GM18519 (cell line): Measurements from ENCODE around the gene ACBD6.

Experiments used
- ATAC-seq: cut with Tn5 transposase; IDR thresholded peaks from one replicate; pipeline ENCODE4 v1.9.1; 2021; ENCODE audit warnings: mild to moderate bottlenecking, moderate library complexity; ENCODE audit not compliant: unreplicated experiment, low FRiP score

ACBD6 gene

DNA sequence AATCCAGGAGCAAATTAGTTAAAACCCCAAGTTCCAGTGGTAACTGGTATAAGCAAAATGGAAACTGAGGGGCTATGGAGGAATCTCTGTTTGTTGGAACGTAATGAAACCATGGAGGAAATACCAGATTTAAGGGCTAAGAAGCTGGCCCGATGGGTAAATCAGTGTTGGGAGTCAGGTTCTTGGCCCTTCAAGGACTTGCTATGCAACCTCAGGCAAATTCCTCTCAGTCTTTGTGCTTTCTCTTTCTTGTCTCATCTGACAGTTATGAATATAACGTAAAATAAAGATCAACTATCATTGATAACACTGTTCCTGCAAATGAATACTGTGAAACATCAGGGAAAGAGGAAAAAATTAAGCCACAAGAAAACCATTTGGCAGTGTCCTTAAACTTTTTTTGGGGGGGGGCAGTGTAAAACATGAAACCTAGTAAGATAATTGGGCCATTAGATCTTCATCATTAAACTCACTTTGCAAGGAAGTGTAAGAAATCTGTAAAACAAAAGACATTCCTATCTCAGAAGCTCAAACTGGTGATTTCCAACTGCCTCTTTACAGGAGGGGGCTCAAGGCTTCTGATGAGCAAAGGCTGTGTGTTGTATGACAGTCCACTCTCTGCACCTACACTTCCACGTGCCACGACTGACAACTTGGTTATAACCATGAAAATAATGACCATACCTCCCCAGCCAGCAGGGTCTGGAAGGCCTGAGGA lies 224.7 kb downstream of the ACBD6 start:
- no peak for ATAC-seq

DNA sequence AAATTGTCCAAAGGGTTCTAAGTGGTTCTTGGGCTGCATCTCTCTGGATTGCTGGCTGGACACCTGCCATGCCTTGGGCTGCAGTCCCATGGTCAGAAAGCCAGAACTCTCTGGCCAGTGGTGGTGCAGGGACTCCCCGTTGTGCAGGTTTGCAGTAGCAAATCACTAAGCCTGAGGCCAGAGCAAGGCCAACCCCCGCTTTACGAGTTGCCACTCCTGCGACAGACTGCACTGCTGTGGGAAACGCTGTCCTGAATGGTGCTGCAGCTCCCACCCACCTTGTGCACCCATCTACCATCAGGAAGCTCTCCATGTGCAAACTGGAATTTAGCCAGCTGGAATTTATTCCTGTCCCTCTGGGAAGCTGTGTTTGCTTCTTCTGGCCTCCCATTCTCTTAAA lies 226.7 kb downstream of the ACBD6 start:
- ATAC-seq: no peak

DNA sequence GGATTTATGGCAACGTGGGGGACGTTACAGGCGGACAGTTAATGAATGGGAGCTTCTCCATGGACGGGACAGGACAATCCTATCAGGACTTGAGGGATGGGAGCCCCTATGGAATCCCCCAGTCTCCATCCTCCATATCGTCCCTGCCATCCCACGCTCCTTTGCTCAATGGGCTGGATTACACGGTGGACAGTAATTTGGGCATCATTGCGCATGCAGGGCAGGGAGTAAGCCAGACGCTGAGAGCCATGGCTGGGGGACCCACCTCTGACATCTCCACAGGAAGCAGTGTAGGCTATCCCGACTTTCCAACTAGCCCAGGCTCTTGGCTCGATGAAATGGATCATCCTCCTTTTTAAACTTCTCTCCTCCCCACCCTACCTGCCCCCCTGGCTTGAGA lies 228.2 kb downstream of the ACBD6 start:
- ATAC-seq: no peak

DNA sequence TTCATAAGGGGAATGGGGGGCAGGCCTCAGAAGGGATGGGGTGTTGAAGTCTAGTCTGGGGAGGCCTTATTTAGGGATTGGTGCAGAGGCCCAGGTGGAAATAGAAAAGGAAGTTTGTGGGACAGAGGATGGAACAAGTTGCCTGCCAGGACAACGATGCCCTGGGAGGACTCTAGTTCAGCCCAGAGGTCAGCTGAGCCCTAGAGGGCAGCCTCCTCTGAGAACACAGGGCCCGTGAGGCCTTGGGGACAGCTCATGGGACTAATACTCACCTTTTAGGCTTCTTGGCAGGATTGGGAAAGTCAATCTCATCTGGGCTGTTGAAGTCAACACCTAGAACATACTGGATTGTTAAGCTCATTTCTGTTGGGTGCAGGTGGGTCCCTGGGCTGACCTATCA lies 229.3 kb downstream of the ACBD6 start:
- no peak for ATAC-seq

DNA sequence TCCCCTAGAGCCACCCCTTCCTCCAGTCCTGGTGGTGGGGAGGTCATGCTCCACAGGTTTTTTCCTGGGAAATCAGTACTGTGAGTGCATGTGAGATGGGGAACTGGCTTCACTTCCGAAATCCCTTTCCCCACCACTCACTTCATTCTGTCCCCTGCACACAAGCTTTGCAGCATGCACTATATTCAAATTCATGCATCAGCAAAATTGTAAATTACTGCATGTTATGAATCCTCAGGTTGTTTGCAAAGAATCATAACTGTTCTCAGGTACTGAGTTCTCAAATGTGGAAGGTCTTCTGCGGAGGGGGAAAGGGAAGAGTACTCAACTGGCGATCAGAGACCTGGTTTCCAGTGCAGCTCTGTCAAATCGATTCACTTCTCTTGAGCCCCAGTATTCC lies 230.0 kb downstream of the ACBD6 start:
- ATAC-seq: no peak

DNA sequence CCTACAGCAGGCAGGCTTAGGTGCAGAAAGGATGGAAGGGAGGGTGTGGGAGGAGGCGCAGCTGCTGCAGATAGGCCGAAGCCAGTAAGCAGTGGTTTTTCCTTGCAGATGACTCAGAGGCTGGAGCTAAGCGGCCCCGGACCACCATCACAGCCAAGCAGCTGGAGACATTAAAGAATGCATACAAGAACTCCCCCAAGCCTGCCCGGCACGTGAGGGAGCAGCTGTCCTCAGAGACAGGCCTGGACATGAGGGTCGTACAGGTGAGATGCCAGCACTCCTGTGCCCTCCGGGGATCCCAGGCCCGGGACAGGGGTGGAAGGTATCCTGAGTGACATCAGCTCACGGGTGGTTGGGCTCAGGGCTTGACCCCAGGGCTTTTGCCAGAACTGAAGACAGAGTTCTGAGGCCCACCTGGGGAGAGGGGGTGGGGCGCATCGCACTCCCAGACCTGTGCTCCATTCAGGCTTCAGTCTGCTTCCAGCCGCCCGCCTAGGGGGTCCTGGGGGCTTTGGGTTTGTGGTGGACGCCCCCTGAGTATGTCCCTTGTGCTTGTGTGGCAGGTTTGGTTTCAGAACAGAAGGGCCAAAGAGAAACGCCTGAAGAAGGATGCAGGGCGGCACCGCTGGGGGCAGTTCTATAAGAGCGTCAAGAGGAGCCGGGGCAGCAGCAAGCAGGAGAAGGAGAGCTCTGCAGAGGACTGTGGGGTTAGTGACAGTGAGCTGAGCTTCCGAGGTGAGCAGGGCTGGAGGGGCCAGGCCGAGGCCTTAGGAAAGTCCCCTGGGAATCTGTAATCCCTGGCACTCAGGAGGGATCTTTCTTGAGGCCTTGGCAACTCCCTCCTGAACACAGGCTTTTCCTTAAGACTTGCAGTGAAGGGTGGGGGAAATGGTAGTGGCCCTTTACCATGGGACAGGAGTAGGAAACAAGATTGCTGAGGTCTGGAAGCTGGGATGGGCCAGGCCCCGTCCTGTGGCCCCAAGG lies 230.8 kb downstream of the ACBD6 start:
- ATAC-seq: no peak

DNA sequence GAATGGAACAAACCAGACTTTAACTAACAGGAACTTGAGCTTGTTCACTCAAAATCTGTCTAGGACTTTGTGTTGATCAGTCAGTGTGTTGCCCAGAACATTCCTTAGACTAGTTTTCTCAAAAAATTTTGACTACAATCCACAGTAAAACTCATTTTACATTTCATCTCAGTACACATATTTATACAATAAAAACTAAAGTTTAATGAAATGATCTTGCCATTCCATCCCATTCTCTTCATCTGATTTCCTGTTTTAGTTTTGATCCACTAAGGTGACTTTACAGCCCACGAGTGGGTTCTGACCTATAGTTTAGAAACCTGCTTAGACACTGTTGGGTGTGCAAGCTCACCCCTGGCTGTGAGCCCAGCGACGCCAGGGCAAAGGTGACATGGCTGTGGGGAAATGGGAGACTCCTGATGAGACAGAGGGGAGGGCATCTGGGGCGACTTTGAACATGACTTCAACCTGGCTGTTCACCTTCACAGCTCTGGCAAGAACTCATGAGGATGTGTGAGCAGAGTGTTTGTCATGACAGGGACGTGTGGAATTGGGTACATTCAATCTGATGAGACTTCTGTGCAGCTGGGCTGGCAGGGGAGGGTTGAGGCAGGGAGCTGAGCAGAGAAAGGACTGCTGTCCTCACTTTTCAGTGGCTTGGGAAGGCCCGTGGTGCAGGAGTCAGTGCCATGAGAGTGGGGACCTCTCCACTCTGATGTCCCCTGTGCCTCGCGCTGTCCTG lies 231.7 kb downstream of the ACBD6 start:
- no peak for ATAC-seq

DNA sequence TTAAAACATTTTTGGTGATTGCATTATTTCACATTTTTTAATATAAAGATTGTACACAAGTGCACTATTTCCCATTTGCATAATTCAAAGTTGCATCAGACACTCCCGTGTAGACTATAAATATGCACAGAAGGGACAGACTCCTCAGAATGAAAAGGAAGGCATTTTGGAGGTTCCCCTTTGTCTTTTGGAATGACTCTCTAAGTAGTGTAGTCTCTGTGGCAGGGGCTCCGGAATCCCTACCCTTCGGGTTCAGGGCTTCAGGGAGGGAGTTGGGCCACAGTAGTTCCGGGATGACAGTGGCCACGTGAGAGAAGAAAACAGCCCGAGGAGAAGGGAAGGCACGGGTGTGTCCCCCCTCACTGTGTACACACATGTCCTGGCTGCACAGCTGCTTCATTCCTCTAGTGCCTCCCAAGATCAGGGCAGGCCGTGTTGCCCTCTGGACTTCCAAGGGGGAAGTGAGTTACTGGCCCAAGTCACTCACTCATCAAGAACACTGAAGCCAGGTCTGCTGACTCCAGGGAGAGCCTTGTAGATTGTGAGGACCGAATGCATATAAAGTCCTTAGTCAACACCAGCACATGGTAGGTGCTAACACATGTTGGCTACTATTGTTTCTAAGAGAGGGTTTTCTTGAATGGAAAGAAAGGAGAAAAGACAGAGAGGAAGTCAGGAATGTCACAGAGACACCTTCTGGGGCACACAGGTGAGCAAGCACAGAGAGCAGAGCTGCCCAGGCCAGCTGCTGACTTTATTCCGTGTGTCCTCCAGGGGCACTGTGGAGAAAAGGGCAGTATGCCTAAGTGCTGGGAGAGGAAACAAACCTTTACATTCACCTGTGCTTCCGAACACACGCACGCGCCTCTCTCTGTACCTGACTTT lies 232.5 kb downstream of the ACBD6 start:
- no peak for ATAC-seq

DNA sequence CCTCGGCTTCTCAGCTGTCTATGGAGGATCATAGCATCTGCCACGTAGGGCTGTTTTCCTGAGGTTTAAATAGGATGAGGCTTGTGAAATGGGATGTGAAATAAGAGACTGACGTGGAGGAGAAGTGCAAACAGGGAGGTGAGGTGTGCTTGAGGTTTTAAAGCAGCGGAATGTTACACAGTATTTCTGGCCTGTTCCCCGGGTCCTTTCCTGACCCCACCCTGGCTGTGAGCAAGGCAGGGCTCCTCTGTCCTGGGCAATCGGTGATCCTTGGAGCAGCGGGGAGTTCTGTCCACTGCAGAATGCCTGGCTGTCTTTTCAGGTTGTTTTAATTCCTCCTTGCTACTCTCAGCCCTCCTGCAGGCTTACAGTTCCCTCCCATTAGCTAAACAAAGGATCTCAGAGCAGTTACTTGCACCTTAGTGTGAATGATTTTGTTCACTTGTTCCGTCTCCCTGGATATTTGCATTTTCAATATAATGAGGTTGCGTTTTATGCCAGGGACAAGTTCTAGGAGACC lies 233.8 kb downstream of the ACBD6 start:
- ATAC-seq: no peak

DNA sequence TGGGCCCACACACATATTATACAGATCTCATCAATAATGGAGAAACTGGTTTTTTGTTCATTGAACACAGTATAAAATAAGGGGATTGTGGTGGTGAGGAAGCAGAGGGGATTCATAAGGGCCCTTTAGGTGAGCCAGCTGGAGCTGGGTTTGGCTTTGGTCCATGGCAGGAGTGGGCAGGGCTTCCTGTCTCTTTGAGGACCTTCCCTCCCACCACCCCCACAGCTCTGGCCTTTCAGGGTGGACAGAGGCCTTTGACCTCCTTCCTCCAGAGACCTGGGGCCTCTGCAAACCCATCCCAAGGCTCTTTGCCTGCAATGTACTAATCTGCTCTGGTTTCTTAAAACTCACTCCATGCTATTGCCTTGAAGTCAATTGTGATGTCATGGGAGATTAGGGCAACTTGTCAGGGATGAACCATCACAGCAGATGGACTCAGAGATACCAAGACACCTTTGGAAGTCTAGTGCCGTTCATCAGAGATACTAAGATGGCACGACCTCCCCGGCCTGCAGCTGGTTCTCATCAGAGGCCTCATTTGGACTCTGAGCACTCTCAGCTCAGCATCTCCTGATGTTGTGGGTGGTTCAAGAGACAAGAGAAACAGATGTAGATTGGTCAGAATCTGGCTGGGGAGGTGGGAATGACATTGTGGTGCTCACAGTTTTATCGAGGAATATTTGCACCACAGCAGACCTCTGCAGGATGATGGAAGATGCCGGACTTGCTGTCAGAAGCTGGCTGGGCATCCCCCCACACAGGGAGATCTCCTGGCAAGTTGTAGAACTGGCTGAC lies 234.4 kb downstream of the ACBD6 start:
- no peak for ATAC-seq

DNA sequence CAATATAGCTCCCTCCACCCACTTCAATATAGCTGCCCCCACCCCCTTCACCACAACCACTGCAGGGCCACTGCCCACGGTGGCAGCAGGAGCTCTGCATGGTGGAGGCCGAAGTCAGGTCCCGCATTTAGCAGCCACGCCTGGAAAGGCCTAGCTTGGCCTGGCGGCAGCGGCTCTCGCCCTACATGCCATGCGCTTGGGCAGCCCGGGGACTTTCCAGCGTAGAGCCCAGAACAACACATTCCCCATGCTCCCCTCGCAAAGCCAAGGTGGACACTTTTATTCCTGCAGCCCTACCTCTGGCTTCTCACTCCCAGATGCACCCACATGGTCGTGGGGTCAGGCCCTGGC lies 235.2 kb downstream of the ACBD6 start:
- no peak for ATAC-seq

DNA sequence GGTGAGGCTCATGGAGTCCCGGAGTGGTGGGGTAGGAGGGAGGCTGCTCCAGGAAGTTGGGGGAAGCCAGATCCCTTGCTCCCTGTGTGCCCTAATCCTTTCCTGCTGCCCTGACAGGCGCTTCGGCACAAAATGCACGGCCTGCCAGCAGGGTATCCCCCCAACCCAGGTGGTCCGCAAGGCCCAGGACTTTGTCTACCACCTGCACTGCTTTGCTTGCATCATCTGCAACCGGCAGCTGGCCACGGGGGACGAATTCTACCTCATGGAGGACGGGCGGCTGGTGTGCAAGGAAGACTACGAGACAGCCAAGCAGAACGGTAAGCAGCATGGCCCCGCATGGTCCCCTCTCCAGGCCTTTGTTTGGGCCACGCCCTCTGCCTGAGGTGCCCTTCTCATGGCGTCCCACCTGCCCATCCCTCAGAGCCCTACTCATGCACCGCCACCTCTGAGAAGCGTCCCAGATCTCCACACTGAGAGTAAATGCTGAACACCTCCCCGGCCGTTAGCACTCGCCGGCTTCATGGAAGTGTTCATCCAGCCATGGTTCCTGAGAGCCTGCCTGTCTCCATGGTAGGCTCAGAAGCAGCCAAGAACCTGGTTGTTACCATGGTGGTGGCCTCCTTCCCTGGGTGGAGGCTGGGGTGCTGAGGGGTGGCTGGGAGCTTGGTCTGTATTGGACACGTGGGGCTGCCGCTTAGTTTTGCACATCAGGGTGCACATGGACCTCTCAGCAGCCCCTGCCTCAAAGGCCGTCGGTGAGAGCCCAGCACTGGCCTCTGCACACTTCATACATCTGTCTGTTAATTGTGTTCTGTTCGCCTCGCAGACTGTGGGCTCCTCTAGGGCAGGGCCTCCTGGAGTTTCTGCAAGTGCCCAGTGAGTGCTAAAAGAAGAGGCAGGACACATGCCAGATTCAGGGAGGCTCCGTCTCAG lies 235.8 kb downstream of the ACBD6 start:
- ATAC-seq: no peak

DNA sequence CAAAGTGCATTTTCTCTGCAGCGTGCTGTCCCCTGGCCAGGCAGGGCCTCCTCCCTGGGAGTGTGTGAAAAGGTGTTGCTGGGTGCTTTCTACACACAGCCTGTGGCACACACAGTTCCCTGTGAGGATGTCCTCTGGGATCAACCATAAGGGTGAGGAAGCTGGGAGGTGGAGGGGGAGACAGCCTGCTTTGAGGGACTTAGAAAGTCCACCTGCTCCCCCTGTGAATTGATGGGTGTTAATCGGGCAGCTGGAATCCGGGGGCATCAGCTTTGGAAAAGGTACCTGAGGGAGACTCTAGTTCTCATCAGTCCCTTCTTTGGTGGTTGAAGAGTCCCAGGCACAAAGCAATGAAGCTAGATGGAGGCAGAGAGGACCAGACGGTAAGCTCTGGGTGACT lies 236.5 kb downstream of the ACBD6 start:
- no peak for ATAC-seq

DNA sequence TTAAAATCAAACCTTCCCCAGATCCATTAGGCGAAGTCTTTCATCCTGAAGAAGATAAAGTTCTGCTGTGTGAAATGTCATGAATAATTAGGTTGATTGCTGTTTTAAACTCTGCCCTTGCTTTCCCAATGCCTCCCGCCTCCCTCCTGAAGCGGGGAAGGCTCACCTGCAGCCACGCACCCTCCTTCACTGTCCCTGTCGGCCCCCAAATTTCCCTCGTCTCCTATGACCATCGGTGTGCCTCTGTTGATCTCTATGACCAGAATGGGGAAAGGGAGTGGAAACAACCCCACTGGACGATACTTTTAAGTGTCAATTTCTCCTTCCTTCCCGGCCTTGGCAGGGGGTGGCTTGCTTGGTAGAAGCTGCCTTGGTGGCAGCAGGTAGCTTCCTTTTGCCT lies 237.2 kb downstream of the ACBD6 start:
- no peak for ATAC-seq

DNA sequence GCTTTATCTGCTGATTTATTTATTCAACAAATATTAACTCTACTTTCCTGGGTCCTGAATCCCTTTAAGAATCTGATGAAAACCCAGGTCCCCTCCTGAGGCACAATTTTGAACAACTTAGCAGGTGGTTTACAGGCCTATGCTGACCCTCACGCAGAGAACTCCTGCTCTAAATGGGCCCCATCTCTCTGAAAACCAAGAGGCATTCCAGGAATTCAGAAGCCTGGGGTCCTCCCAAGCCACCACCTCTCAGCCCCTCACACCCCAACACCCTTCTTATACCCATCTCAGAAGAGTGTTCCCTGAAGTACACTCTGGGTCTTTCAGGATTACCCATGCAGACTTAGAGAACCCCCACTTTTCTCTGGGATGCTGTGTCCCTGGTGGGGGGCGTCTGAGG lies 237.8 kb downstream of the ACBD6 start:
- ATAC-seq: no peak

DNA sequence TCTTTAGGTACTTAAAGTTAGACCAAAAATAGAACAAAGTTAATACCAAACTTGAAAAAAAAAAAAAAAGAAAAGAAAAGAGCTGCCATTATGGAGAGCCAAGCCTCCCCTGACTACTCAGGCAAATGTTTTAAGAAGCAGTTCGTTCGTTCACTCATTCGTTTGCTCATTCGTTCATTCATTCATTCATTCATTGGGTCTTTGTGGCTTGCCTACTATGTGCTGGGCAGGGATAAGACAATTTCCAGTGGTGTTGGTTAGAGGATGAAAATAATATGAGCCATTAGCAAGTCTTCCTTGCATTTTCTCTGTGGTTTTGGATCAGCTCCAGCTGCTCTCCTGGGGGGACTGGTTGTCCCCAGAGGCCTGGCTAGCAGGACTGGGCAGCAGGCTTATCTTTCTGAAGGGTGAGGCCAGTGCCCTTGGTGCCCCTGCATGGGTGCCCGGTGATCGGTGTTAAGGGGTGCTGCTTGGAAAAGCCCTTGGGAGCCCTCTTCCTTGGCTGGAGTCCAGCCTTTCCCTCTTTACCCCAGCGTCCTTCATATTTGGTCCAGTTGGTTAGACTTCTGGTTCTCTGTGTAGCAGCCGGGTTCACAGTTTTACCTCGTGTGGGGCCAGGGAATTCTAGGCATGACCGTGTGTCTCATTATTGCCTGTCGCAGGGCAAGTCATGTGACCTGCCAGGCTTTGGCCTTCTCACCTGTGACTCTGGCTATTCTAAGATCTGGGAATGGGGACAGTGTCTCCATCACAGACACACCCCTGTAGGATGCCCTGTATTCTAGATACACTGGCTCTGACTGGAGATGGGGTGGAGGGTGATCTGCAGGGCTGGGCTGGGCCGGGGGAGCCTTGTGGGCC lies 239.5 kb downstream of the ACBD6 start:
- ATAC-seq: no peak

DNA sequence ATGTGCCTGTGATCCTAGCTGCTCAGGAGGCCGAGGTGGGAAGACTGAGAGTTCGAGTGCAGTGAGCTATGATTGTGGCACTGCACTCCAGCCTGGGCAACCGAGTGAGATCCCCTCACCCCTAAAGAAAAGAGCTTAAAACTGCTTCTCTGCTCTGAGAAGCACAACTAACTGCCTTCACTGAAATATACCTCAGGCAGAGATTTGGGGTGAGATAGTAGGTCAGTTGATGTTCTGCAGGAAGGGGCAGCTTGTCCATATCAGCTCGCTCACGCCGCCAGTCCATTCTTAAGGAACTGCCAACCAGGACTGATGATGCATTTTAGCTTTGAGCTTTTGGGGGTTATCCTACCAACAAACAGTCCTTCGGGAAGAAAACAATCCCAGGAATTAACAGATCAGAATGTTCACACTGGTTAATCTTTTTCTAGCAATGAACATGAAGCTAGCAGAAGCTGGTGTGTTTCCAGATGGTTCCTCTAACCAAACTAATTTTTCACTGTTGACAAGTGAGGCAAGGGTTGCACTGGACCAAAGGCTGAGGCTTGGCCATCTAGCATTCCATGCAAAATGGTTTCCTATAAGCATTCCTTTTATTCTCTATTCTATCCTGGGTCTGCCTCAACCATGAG lies 240.7 kb downstream of the ACBD6 start:
- no peak for ATAC-seq
